AG10803 (cell line): ENCODE results near the gene APBA2.

Source experiments
- DNase-seq: peaks from one replicate; pipeline ENCODE4 v3.0.0; 2010; ENCODE audit warnings: low read depth
- H3K4me3 ChIP-seq: 2 replicates; pipeline ENCODE4 v1.5.1; 2011; ENCODE audit warnings: mild to moderate bottlenecking, low read length, control low read depth
- TF ChIP-seq, protein P1 (sequence below): conservative IDR thresholded peaks from 2 replicates; pipeline ENCODE4 v1.5.1; 2011; ENCODE audit warnings: mild to moderate bottlenecking, low read length, control low read depth, inconsistent platforms

Gene APBA2

DNA sequence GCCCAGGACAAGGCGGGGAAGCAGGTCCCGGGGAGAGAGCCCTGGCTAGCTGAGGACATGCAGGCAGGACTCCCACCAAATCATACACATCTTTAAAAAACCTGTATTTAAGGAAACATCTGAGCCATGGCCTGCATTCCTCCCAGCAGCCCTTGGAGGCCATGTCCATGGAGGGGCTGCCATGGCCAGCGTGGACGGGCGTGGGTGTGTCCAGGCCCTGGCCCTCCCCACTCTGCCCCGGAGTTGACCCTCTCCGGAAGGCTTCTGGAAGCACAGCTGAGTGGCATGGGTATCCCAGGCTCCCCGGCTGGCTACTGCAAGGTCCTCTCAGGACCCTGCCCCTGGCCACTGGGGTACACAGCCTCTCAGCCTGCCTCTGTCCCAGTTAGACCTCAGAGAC is 234.1 kb downstream of the APBA2 start:
- TF ChIP-seq, protein P1, sequence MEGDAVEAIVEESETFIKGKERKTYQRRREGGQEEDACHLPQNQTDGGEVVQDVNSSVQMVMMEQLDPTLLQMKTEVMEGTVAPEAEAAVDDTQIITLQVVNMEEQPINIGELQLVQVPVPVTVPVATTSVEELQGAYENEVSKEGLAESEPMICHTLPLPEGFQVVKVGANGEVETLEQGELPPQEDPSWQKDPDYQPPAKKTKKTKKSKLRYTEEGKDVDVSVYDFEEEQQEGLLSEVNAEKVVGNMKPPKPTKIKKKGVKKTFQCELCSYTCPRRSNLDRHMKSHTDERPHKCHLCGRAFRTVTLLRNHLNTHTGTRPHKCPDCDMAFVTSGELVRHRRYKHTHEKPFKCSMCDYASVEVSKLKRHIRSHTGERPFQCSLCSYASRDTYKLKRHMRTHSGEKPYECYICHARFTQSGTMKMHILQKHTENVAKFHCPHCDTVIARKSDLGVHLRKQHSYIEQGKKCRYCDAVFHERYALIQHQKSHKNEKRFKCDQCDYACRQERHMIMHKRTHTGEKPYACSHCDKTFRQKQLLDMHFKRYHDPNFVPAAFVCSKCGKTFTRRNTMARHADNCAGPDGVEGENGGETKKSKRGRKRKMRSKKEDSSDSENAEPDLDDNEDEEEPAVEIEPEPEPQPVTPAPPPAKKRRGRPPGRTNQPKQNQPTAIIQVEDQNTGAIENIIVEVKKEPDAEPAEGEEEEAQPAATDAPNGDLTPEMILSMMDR = no peak
- no peak for DNase-seq
- H3K4me3 ChIP-seq = no peak overlapping the region

DNA sequence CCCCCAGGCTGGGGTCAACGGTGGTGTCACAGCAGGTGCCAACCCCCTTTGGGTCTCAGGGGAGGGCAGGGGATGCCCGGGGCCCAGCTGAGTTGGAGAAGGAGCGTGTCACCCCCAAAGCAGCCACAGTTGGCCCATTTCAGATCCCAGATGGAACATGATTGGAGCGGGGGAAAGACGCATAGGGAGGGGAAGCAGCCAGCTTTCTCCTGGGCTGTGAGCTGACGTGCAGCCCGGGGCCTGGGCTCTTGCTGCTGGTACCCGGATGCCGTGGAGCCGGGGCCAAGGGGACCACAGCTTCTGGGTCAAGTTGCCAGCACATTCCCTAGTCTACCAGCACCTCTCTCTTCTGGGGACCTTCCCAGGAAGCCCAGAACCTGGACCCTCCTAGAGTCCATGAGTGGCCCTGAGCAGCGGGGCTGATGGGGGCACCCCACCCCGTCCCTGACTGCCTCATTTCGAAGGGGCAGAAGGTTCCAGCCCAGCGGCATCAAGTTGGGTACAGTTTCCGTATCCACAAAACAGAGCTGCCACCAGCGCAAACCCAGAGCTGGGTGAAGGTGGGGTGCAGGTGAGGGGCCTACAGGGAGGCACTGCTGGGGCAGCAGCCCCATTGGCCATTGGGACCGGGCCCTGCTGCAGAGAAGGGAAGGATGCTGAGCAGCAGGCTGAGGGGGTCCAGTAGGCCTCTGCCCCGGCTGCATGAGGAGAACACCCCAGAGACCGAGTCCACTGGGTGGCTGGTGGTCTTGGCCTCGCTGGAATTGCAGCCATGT is 235.0 kb downstream of the APBA2 start:
- DNase-seq = no peak
- TF ChIP-seq, protein P1 = no peak
- no peak overlapping the region for H3K4me3 ChIP-seq

DNA sequence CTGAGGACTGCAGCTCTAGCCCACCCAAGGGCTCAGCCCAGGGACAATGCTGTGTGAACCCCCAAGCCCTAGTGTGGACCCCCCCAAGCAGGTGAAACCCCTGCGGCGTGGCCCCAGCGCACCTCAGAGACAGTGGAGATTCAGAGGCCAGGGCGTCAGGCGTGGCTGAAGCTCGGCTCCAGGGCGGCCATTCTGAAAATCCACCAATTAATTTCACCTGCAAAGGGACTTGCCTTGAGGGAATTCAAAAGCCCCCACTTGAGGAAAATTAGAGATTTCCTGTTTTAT is 235.5 kb downstream of the APBA2 start:
- no peak overlapping the region for H3K4me3 ChIP-seq
- DNase-seq = no peak
- TF ChIP-seq, protein P1 = no peak

DNA sequence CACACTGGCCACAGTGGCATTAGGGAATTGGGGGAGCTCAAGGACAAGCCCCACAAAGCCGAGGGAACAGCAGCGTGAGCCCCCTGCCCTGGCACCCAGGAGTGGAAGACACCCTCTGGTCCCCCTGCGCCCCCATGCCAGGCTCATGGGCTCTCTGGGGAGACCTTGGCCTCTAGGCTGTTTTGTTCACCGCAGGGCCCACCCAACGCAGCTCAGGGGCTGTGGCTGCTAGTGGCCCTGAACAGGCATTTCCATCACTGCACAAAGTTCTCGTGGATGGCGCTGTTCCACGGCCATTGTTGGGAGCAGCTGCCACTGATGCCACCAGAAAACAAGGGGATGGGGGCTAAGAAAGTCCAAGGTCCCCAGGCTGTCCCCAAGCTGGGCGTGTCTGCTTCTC is 236.1 kb downstream of the APBA2 start:
- no peak overlapping the region for H3K4me3 ChIP-seq
- DNase-seq = no peak
- TF ChIP-seq, protein P1 = no peak

DNA sequence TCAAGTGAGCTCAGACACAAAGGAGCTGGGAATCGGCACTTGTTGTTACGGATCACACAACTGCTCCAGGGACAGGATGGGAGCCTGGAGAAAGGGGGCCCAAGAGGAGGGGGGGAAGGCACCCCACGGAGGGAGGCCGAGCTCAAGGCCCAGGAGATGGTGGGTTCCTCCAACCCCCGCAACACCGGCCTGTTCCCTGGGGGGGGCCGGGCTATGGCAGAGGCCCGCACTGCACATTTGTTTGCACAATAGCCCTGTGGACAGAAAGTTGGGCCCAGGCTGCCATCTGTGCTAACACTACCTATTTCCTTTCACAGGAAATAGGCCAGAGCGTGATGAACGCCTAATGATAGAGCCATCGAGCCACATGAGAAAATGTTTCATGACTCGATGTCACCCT is 236.7 kb downstream of the APBA2 start:
- no peak for DNase-seq
- no peak overlapping the region for H3K4me3 ChIP-seq
- TF ChIP-seq, protein P1 = no peak

DNA sequence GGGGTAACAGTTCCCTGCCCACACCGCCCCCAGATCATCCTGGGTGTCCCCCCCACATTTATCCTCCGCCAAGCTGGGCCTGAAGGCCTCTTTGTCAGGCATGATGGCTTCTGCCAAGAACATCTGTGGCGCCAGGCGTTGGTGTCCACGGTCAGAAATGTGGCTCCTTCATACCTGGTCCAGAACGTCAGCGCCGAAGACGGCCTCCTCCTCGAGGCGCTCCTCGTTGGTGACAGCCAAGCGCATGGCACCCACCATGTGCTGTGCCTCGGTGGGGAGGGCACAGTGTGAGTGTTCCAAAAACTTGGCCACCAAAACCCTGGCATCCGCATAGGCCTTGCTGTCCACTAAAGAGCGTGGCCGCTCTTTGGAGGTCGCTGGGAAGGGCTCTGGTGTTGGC is 237.4 kb downstream of the APBA2 start:
- no peak for DNase-seq
- TF ChIP-seq, protein P1 = no peak
- H3K4me3 ChIP-seq = no peak overlapping the region

DNA sequence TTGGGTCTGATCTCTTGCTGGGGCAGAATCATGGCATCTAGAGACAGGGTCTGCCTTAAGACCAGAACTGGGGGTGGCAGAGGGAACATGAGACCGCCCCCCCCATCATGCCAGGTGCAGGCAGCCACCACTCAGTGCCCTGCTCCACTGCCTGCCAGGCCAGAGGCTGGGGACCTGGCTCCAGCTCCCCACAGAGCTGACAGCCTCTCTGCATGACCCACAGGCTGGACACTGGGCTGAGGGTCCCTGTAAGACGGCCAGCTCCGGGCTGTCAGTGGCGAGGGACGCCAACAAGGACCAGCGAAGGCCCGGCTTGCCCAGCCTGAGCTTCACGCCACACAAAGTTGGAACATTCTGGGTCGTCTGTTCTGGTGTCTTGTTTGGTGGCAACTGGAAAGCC is 238.2 kb downstream of the APBA2 start:
- no peak overlapping the region for H3K4me3 ChIP-seq
- TF ChIP-seq, protein P1 = no peak
- no peak for DNase-seq
